ENCODE measurements around the gene CSTPP1.

DNA sequence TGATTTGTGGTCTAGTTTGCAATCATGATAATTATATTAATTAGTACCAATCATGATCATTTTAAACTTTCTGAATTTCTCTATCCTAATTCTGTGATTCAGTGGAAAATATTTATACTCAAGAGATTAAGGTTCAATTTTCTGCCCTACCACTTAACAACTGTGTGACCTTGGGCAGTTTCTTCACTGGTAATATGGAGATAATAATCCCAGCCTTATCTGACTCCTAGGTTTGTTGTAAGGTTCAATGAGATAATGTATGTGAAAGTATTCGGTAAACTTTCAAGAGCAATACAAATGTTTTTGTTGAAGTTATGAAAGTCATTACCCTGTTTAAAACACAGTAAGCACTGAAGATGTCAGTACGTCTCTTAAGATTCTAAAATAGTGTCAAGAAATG lies 36.3 kb downstream of the CSTPP1 start:
- TF ChIP-seq, protein P1, sequence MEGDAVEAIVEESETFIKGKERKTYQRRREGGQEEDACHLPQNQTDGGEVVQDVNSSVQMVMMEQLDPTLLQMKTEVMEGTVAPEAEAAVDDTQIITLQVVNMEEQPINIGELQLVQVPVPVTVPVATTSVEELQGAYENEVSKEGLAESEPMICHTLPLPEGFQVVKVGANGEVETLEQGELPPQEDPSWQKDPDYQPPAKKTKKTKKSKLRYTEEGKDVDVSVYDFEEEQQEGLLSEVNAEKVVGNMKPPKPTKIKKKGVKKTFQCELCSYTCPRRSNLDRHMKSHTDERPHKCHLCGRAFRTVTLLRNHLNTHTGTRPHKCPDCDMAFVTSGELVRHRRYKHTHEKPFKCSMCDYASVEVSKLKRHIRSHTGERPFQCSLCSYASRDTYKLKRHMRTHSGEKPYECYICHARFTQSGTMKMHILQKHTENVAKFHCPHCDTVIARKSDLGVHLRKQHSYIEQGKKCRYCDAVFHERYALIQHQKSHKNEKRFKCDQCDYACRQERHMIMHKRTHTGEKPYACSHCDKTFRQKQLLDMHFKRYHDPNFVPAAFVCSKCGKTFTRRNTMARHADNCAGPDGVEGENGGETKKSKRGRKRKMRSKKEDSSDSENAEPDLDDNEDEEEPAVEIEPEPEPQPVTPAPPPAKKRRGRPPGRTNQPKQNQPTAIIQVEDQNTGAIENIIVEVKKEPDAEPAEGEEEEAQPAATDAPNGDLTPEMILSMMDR (IDR thresholded peaks at IDR 0.05; ENCODE audit: poor library complexity, severe bottlenecking) = no peak
- TF ChIP-seq POLR2AphosphoS5 (IDR thresholded peaks at IDR 0.05) = no peak
- TF ChIP-seq, protein P2, sequence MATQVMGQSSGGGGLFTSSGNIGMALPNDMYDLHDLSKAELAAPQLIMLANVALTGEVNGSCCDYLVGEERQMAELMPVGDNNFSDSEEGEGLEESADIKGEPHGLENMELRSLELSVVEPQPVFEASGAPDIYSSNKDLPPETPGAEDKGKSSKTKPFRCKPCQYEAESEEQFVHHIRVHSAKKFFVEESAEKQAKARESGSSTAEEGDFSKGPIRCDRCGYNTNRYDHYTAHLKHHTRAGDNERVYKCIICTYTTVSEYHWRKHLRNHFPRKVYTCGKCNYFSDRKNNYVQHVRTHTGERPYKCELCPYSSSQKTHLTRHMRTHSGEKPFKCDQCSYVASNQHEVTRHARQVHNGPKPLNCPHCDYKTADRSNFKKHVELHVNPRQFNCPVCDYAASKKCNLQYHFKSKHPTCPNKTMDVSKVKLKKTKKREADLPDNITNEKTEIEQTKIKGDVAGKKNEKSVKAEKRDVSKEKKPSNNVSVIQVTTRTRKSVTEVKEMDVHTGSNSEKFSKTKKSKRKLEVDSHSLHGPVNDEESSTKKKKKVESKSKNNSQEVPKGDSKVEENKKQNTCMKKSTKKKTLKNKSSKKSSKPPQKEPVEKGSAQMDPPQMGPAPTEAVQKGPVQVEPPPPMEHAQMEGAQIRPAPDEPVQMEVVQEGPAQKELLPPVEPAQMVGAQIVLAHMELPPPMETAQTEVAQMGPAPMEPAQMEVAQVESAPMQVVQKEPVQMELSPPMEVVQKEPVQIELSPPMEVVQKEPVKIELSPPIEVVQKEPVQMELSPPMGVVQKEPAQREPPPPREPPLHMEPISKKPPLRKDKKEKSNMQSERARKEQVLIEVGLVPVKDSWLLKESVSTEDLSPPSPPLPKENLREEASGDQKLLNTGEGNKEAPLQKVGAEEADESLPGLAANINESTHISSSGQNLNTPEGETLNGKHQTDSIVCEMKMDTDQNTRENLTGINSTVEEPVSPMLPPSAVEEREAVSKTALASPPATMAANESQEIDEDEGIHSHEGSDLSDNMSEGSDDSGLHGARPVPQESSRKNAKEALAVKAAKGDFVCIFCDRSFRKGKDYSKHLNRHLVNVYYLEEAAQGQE (IDR thresholded peaks at IDR 0.05; ENCODE audit: borderline replicate concordance) = no peak
